Central memory CD8-positive, alpha-beta T cell (primary cell): ENCODE results near the gene NUDT12.

ENCODE experiments used
- ATAC-seq: fragments of 150-1000 bp; cut with Tn5 transposase; replicated peaks from 2 replicates; pipeline ENCODE4 v1.10.0; 2022; ENCODE audit warnings: mild to moderate bottlenecking, moderate FRiP score, moderate number of reproducible peaks; ENCODE audit not compliant: poor library complexity, severe bottlenecking; ENCODE audit errors: extremely low read depth
- DNase-seq, 2 donors: peaks; one replicate each; pipeline ENCODE4 v3.0.0; 2021; ENCODE audit warnings: low spot score in 2 of 2
- H3K27ac Mint-ChIP-seq: one replicate; pipeline ENCODE4 v1.8.0; 2022; ENCODE audit warnings: low read depth, mild to moderate bottlenecking, moderate library complexity, mixed read lengths
- H3K27me3 Mint-ChIP-seq: one replicate; pipeline ENCODE4 v1.8.0; 2022; ENCODE audit warnings: mixed read lengths
- H3K36me3 Mint-ChIP-seq: one replicate; pipeline ENCODE4 v1.8.0; 2022; ENCODE audit warnings: mild to moderate bottlenecking, moderate library complexity, mixed read lengths; ENCODE audit not compliant: insufficient read depth
- H3K4me1 Mint-ChIP-seq: one replicate; pipeline ENCODE4 v1.8.0; 2022; ENCODE audit warnings: mixed read lengths
- H3K4me3 Mint-ChIP-seq: one replicate; pipeline ENCODE4 v1.8.0; 2022; ENCODE audit warnings: mild to moderate bottlenecking, moderate library complexity, mixed read lengths
- H3K9me3 Mint-ChIP-seq: one replicate; pipeline ENCODE4 v1.8.0; 2022; ENCODE audit warnings: mixed read lengths

The NUDT12 gene

DNA sequence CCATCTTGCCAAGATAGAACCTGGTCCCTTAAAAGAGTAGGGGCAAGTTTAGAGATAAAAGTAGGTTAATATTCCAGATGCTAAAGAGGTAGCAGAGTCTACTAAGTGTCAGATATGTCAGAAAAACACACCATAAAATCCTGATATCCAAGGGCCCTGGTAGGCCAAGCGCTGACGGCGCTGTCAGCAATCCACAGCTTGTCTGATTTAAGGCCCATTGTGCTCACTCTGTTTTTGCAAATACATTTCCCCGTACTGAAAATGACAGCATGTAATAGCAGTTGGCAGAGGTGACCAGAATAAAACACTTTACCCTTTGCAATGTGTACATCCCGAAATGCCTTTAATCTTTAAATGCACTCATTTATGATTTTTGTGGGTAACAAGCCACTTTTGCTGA is 9.9 kb upstream of the NUDT12 start:
- H3K9me3 Mint-ChIP-seq: no peaks in the 10 kb centered on the region
- no peak for DNase-seq
- H3K27ac Mint-ChIP-seq: no peak overlapping the region
- no peaks in the 10 kb centered on the region for H3K36me3 Mint-ChIP-seq
- ATAC-seq: no peak
- H3K27me3 Mint-ChIP-seq: no peaks in the 10 kb centered on the region
- H3K4me3 Mint-ChIP-seq: no peak overlapping the region
- no peaks in the 10 kb centered on the region for H3K4me1 Mint-ChIP-seq

DNA sequence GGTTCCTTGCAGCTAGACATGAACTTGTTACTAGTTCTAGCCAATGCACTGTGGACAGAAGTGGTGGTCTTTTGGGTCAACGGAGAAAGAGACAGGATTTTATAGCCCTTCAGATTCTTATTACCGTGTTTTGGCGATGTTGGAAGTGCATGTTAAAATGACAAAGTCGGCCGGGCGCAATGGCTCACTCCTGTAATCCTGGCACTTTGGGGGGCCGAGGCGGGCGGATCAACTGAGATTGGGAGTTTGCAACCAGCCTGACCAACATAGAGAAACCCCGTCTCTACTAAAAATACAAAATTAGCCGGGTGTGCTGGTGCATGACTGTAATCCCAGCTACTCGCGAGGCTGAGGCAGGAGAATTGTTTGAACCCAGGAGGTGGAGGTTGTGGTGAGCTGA is 9.1 kb upstream of the NUDT12 start:
- DNase-seq (no peak), ATAC-seq (no peak)
- Mint-ChIP-seq H3K36me3 (no peaks in the 10 kb centered on the region), H3K4me3 (no peak overlapping the region), H3K4me1 (no peaks in the 10 kb centered on the region), H3K9me3 (no peaks in the 10 kb centered on the region), H3K27me3 (no peaks in the 10 kb centered on the region), H3K27ac (no peak overlapping the region)

DNA sequence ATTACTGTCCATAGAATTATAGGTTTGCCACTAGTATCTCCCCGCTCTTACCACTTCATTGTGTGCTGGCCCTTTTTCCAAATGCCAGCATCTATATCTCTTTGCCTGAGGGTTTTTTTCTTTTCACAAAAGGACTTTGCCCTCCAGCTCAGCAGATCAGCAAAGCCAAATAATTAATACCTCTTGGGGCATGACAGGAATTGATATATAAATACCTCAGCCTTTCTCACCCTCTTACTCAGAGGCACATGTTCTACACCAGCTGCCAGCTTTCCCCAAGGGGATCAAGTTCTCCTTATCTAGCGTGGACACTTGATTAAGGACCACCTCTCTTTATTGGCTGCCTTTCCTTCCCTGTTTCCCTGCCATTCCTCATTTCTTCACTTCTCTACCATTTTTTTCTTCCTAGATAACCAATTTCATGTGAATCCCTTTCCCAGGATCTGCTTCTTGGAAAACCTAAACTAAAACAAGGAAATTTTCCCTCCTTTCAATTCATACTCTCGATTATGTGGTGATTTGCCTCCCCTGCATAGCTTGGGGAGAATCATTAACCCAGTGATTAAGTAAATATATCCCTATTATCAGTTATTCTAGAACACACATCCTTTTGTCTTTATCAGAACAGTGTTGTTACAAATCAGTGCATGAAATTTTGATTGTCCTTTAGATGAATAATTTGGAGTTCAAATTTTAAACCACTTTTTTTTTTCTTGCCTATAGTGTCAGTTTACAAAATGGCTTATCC is 6.9 kb upstream of the NUDT12 start:
- DNase-seq: no peak
- Mint-ChIP-seq H3K27me3 (peaks cover 9% of the 10 kb centered on the region), H3K27ac (no peak overlapping the region), H3K36me3 (no peaks in the 10 kb centered on the region), H3K4me3 (no peak overlapping the region), H3K9me3 (no peaks in the 10 kb centered on the region), H3K4me1 (no peaks in the 10 kb centered on the region)
- no peak for ATAC-seq

DNA sequence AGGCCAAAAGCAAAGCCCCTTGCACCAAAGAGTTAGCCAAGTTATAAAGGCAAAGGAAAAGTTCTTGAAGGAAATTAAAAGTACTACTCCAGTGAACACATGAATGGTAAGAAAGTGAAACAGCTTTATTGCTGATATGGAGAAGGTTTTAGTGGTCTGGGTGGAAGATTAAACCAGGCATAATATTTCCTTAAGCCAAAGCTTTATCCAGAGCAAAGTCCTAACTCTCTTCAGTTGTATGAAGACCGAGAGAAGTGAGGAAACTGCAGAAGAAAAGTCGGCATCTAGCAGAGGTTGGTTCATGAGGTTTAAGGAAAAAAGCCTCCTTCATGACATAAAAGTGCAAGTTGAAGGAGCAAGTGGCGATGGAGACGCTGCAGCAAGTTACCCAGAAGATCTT is 3.1 kb upstream of the NUDT12 start:
- peaks cover 9% of the 10 kb centered on the region for H3K4me1 Mint-ChIP-seq
- H3K4me3 Mint-ChIP-seq: no peak overlapping the region
- peaks cover 9% of the 10 kb centered on the region for H3K27me3 Mint-ChIP-seq
- no peaks in the 10 kb centered on the region for H3K9me3 Mint-ChIP-seq
- no peaks in the 10 kb centered on the region for H3K36me3 Mint-ChIP-seq
- DNase-seq: no peak
- H3K27ac Mint-ChIP-seq: no peak overlapping the region
- no peak for ATAC-seq

DNA sequence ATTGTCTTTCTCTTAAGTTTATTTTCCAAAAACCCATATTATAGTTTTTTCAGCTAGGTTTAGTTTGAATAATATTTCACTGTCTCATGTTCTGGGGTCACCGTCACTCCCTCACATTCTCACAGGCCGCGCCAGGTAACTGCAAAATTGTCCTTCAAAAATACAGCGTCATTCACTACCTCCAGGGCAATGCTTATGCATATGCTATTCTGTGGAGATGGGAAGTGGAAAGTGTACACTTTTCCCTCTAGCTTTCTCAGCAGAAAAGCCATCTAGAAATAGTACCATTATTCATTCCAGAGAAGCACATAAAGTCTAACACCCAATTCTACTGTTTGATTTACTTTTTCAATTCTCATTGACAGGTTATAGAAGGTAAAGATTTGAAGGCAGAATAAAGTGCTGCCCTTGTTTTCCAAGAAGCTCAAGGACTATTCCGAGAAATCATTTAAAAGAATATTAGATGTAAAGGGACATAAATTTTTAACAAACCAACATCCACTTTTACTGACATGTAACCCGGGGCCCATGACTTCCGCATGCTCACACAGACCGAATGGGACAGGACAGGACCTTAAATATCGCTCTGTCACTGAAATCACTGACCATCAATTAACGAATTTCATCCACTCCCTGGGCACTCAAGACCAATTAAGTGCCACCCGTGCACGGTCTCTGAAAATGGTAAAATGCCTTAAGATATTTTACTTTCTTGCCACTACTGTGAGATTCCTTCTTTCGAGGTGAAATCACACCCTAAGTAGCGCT is 720 bp downstream of the NUDT12 start:
- ATAC-seq: no peak

DNA sequence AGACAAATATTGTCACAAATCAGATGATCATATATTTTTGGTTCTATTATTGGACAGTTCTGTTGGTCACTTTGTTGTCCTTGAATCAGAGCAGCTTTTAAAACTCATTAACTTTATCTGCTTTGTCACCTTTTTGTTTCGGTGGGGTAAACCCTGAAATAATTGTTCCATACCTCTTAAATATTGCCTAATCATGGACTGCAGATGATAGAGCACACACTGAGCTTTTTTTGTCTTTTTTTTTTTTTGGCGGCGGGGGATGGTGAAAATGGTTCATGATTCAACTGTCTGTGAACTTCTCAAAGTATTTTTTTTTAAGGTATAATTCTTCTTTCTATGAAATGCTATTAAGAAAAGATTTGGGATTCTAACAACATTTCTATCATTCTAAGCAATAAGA is 1.8 kb downstream of the NUDT12 start:
- DNase-seq: no peak
- H3K27me3 Mint-ChIP-seq: peaks cover 8% of the 10 kb centered on the region

More for the DNA sequence above, 720 bp downstream of the NUDT12 start:
- Mint-ChIP-seq H3K27ac (no peak overlapping the region), H3K9me3 (no peaks in the 10 kb centered on the region), H3K36me3 (no peaks in the 10 kb centered on the region), H3K27me3 (peaks cover 9% of the 10 kb centered on the region), H3K4me1 (peaks cover 9% of the 10 kb centered on the region), H3K4me3 (peak overlapping the region; percentile 73)
- no peak for DNase-seq

DNA sequence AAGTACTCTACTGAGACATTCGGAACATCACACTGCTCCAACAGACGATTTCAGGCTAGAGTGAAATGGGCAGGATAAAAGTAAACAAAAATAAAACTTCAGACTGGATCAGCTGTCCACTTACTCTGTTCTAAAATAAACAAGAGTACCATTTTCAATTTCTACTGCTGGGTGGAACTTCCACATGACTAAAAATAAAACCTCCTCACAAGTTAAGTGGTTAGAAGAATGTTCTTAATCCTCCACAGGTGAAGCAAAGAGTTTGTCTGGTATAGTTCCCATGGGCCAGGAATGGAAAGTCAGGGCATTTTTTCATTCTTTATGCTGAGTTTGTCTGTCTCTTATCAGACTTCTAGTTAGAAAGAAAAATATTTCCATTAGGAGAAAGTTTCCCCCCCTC is 15.7 kb downstream of the NUDT12 start:
- no peak for DNase-seq
- Mint-ChIP-seq H3K27ac (no peak overlapping the region), H3K36me3 (no peaks in the 10 kb centered on the region), H3K4me1 (no peaks in the 10 kb centered on the region), H3K27me3 (no peaks in the 10 kb centered on the region), H3K9me3 (no peaks in the 10 kb centered on the region), H3K4me3 (no peak overlapping the region)
- ATAC-seq: no peak

More for the DNA sequence above, 1.8 kb downstream of the NUDT12 start:
- Mint-ChIP-seq H3K9me3 (no peaks in the 10 kb centered on the region), H3K36me3 (no peaks in the 10 kb centered on the region), H3K27ac (no peak overlapping the region), H3K4me1 (peaks cover 9% of the 10 kb centered on the region), H3K4me3 (no peak overlapping the region)
- no peak for ATAC-seq

DNA sequence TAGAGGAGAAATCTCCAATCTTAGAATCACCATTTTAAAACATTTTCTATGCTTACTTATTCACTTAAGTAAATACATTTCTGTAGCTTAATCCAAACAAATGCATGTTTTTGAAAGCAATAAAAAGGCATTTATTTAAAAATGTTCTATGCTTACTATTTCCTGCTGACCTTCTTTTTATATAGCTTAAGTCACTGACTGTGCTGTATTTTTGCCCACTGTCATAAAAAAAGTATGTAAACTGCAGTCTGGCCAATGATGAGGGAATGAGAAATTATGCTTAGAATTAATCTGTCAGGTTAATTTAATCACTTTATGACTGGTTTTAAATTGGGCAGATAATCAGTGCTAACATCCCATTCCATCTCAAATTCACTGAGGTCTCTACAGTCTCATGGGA is 20.1 kb downstream of the NUDT12 start:
- DNase-seq (no peak), ATAC-seq (no peak)
- Mint-ChIP-seq H3K36me3 (no peaks in the 10 kb centered on the region), H3K27me3 (no peaks in the 10 kb centered on the region), H3K27ac (no peak overlapping the region), H3K4me3 (no peak overlapping the region), H3K4me1 (no peaks in the 10 kb centered on the region), H3K9me3 (no peaks in the 10 kb centered on the region)

DNA sequence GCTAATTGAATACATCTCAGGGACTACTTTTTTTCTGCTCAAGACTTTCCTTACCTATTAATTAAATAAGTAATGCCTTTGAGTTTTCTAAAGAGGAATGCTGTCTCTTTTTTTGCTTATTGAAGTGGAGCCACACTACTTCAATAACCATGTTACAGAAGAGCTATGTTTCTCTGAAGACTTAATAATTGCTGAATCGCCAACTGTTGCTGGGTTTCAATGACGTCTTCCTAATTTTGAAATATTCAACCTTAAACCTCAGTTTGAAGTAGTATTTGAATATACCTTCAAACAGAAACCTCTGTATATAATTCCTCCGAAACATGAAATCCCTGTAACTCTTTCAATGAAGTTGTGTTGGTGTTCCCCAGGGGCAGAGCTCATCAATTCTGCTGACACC is 21.0 kb downstream of the NUDT12 start:
- no peak overlapping the region for H3K27ac Mint-ChIP-seq
- H3K9me3 Mint-ChIP-seq: no peaks in the 10 kb centered on the region
- H3K27me3 Mint-ChIP-seq: no peaks in the 10 kb centered on the region
- no peak overlapping the region for H3K4me3 Mint-ChIP-seq
- no peak for DNase-seq
- no peak for ATAC-seq
- no peaks in the 10 kb centered on the region for H3K4me1 Mint-ChIP-seq
- H3K36me3 Mint-ChIP-seq: no peaks in the 10 kb centered on the region

DNA sequence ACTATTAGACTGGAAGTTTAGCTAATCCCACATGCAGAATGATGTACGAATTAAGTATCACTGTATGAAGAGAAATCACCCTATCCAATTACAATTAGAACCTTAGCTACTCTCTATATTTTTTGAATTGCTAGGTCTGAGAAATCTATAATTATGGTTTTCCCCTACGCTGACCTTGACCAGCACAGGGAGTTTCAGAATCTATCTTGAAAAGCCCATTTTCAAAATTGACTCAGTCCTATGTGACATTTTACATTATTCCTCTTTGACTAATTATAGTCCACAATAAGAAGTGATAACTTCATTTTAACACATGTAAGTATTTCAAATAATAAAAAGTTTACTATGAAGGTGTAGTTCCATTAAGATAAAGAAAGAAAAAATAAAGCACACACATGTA is 21.5 kb downstream of the NUDT12 start:
- no peak for ATAC-seq
- H3K27ac Mint-ChIP-seq: no peak overlapping the region
- no peak for DNase-seq
- no peaks in the 10 kb centered on the region for H3K9me3 Mint-ChIP-seq
- H3K4me3 Mint-ChIP-seq: no peak overlapping the region
- H3K27me3 Mint-ChIP-seq: no peaks in the 10 kb centered on the region
- H3K36me3 Mint-ChIP-seq: no peaks in the 10 kb centered on the region
- no peaks in the 10 kb centered on the region for H3K4me1 Mint-ChIP-seq

DNA sequence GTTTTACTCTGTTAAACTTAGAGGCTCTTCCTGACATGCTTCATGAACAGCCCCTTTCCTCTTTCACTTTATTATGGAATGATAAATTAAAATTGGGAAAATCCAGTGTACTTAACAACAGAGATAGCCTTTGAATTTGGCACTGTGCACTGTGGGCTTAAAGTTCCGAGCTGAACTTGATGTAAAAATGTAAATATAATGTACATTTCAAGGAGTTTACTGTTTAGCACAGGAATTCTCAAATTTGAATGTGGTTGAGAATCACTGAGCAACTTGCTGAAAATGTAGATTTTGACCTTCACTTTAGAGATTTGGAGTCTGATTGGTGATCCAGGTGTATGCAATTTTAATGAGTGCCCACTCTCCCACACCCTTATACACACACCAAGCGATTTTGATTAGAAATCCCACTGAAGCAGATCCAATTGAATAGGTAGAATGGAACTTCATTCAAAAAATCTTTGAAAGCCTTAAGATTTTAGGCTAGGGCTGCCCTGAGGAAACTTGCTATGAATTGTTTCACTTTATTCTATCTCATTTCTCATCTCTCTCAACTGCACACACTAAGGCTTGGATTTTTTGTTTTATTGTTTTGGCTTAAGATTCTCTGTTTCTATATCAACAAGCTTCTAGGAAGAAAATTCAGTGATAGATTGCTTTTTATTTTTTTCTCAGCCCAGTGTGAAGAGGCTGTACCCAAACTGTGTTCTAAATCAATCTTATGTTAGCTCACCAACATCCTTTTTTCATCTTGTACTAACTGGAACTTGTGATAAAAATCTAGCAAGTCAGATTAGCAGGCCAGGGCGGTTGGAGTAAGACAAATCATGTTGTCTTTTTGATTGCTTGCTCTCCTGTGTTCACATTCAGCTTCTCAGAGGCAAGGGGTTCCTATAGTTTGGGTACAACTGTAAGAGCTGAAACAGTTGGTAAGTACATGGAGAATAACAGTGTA is 22.9 kb downstream of the NUDT12 start:
- no peaks in the 10 kb centered on the region for H3K27me3 Mint-ChIP-seq
- DNase-seq (no peak), ATAC-seq (no peak)
- no peaks in the 10 kb centered on the region for H3K4me1 Mint-ChIP-seq
- H3K9me3 Mint-ChIP-seq: no peaks in the 10 kb centered on the region
- no peak overlapping the region for H3K27ac Mint-ChIP-seq
- H3K4me3 Mint-ChIP-seq: no peak overlapping the region
- no peaks in the 10 kb centered on the region for H3K36me3 Mint-ChIP-seq

DNA sequence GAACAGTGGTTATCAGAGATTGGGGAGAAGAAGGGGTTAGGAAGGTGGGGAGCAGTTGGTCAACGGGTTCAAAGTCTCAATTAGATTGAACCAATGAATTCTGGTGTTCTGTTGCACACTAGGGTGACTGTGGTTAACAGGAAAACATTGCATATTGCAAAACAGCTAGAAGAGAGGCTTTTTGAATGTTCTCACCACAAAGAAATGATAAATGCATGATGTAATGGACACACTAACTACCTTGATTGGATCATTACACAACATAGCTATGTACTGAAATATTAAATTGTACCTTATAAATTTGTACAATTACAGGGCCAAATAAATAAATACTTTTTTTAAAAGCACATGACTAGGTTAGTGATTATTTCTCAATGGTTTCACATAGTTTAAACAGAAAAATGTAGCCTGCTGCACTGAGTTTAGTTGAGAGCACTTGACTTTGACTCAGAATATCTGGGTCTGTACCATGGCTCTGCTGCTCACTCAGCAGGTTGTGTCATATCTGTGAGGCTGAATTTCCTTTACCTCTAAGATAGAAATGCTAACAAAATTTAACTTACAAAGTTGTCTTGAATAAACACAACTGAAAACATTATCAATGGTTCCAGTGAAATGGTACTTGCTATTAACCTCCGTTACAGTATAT is 30.4 kb downstream of the NUDT12 start:
- H3K36me3 Mint-ChIP-seq: no peaks in the 10 kb centered on the region
- H3K4me1 Mint-ChIP-seq: no peaks in the 10 kb centered on the region
- no peak overlapping the region for H3K27ac Mint-ChIP-seq
- no peak for ATAC-seq
- no peak for DNase-seq
- H3K27me3 Mint-ChIP-seq: no peaks in the 10 kb centered on the region
- H3K4me3 Mint-ChIP-seq: no peak overlapping the region
- H3K9me3 Mint-ChIP-seq: no peaks in the 10 kb centered on the region
